Cerebellar cortex (tissue), 1 donor: ENCODE data around the gene TNRC6B.
"Not testable (repeated sequence)": the region's sequence is repeated elsewhere in the genome, so short reads cannot be mapped to it uniquely, and the experiment has no call there.

Experiments used
- DNase-seq: peaks from one replicate; pipeline ENCODE4 v3.0.0-alpha.2; 2015; ENCODE audit warnings: low spot score

TNRC6B gene

GRCh38 chr22:40364431-40364830, 186.7 kb downstream of the TNRC6B start:
- DNase-seq = no peak

- DNase-seq = no peak
Observed at GRCh38 chr22:40366068-40366467, 188.3 kb downstream of the TNRC6B start.

- DNase-seq = no peak
Observed at GRCh38 chr22:40367342-40367741, 189.6 kb downstream of the TNRC6B start.

GRCh38 chr22:40368016-40368415, 190.3 kb downstream of the TNRC6B start:
- DNase-seq = no peak

GRCh38 chr22:40368836-40369235, 191.1 kb downstream of the TNRC6B start:
- no peak for DNase-seq

- no peak for DNase-seq
Observed at GRCh38 chr22:40374567-40374966, 196.8 kb downstream of the TNRC6B start.

GRCh38 chr22:40376149-40376548, 198.4 kb downstream of the TNRC6B start:
- no peak for DNase-seq

GRCh38 chr22:40377931-40378330, 200.2 kb downstream of the TNRC6B start:
- DNase-seq = no peak

GRCh38 chr22:40378448-40378847, 200.7 kb downstream of the TNRC6B start:
- not testable (repeated sequence) for DNase-seq

GRCh38 chr22:40381461-40381860, 203.7 kb downstream of the TNRC6B start:
- DNase-seq = no peak

- DNase-seq = no peak
Observed at GRCh38 chr22:40383905-40384304, 206.2 kb downstream of the TNRC6B start.

- DNase-seq = no peak
Observed at GRCh38 chr22:40385036-40385782, 207.5 kb downstream of the TNRC6B start.
